ENCODE data around the gene FOXJ1.

GRCh38 chr17:76141212-76142038 lies at the start of gene FOXJ1:
- TF ChIP-seq CTCF (IDR thresholded peaks at IDR 0.05; ENCODE audit: poor library complexity) (no peak), EZH2 (IDR thresholded peaks at IDR 0.05; ENCODE audit: borderline replicate concordance) (no peak)
